C4-2B (cell line): ENCODE measurements around the gene SEMA4B.

Experiments used
- CTCF ChIP-seq: fragments of 450-650 bp; conservative IDR thresholded peaks from 2 replicates; pipeline ENCODE4 v1.5.1; 2017; ENCODE audit warnings: mild to moderate bottlenecking
- ZFX ChIP-seq: fragments of 450-650 bp; IDR thresholded peaks from 2 replicates; pipeline ENCODE4 v1.6.1; 2017

GRCh38 chr15:90203922-90204321 lies 2.8 kb downstream of the SEMA4B start:
- TF ChIP-seq CTCF: no peak
- no peak for TF ChIP-seq ZFX
